Measurements from ENCODE around the gene GUCY2D.
A peak's percentile ranks its signal among the peaks of the same experiment; 100 is the strongest.
"Not testable (repeated sequence)": the region's sequence is repeated elsewhere in the genome, so short reads cannot be mapped to it uniquely, and the experiment has no call there.

The GUCY2D gene

DNA sequence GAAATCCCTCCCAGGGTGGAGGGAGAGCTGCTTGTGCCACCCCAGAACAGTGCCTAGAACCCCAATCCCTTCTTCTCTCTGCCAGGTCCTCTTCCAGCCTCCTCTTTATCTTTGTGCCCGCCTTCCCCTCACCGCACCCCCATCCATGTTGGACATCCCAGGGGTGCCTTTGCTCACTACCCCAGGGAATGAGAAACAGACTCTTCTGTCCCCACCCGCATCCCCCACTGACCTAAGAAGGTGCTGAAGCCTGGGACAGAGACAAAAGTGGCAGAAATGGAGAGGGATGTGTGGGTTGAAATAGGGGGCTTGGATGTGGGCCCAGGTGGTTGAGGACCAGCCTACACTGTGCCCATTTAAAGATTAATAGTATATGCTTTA is 53.4 kb downstream of the GUCY2D start:
- Histone ChIP-seq H3K4me1 (ENCODE audit: control insufficient read depth in 1 of 2, insufficient read depth in 2 of 2, low read length in 2 of 2) (peaks cover 19 to 20% of the 10 kb centered on the region in 2 donors), H3K27me3 (ENCODE audit: control insufficient read depth in 1 of 2, insufficient read depth in 2 of 2, low read length in 2 of 2) (peaks cover 14 to 20% of the 10 kb centered on the region in 2 donors), H3K36me3 (ENCODE audit: control insufficient read depth in 1 of 2, insufficient read depth in 2 of 2, low read length in 2 of 2) (no peaks in the 10 kb centered on the region), H3K27ac (ENCODE audit: low read depth, low read length) (no peak overlapping the region), H3K9ac (ENCODE audit: low read depth in 1 of 2, low read length in 2 of 2) (no peak overlapping the region), H3K4me3 (ENCODE audit: low read depth in 1 of 2, low read length in 2 of 2) (no peak overlapping the region), H3K9me3 (ENCODE audit: control insufficient read depth in 1 of 2, low read length in 2 of 2) (no peaks in the 10 kb centered on the region)

DNA sequence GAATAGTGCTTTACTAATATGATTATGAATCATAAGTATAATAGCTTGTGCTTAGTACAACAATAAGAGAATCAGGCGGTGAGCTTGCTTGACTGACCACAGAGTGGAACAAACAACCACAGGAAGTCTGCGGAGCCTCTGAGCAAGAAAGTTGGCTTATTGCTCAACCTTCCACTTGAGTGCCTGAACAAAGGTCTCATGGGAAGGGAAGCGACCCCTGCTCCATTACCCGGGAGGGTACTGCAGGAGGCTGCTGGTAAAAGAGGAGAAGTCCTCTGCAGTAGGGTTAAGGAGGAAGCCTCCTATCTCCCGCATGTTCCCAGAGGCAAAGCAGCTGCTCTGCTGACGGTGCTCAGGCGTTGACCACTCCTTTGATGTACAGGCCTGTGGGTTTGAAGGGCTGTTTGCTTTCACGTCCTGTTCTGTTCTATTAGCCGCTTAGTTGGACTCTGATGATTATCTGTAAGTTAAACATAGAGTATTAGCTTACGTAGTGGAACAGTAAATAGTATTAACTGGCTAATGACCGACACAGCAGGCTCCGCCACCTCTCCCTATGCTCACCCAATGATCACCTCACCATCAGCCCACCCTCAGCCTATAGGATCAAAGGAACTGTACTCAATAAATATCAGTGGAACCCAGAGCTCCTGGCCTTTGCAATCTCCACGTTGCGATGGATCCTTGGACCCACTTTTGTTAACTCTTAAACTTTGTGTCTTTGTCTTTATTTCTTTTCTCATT is 54.0 kb downstream of the GUCY2D start:
- no peaks in the 10 kb centered on the region for H3K9me3 ChIP-seq (ENCODE audit: control insufficient read depth in 1 of 2, low read length in 2 of 2)
- no peak overlapping the region for H3K9ac ChIP-seq (ENCODE audit: low read depth in 1 of 2, low read length in 2 of 2)
- H3K4me1 ChIP-seq (ENCODE audit: control insufficient read depth in 1 of 2, insufficient read depth in 2 of 2, low read length in 2 of 2), result peaks cover 19 to 20% of the 10 kb centered on the region in 2 donors
- no peak overlapping the region for H3K27ac ChIP-seq (ENCODE audit: low read depth, low read length)
- H3K36me3 ChIP-seq (ENCODE audit: control insufficient read depth in 1 of 2, insufficient read depth in 2 of 2, low read length in 2 of 2), result no peaks in the 10 kb centered on the region
- peak overlapping the region in 1 of 2 donors; percentile 50 for H3K4me3 ChIP-seq (ENCODE audit: low read depth in 1 of 2, low read length in 2 of 2)
- H3K27me3 ChIP-seq (ENCODE audit: control insufficient read depth in 1 of 2, insufficient read depth in 2 of 2, low read length in 2 of 2), result peaks cover 17 to 24% of the 10 kb centered on the region in 2 donors

DNA sequence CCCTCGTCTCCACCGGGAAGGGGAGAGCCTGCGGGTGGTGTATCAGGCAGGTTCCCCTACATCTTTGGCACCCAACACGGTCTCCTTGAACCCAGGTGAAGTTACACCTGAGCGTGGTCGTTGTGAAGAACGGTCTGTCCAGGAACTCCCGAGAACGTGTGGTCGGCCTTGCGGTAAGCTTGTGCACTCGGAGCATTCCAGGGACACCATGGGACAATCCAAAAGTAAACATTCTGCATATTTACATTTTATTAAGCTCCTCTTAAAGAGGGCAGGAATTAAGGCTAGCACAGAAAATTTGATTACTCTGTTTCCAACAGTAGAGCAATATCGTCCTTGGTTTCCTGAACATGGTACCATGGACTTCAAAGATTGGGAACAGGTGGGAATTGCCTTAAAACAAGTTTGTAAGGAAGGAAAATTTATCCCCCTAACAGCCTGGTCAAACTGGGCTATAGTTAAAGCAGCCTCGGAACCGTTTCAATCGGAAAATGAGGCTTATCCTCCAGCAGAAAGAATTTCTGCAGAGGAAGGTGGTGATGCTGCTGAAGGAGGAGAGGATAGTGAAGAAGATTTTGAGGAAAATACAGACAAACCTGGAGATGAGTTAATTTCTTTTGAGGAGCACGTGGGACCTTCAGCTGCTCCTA is 54.7 kb downstream of the GUCY2D start:
- Histone ChIP-seq H3K36me3 (ENCODE audit: control insufficient read depth in 1 of 2, insufficient read depth in 2 of 2, low read length in 2 of 2) (no peaks in the 10 kb centered on the region), H3K27ac (ENCODE audit: low read depth, low read length) (no peak overlapping the region), H3K9ac (ENCODE audit: low read depth in 1 of 2, low read length in 2 of 2) (no peak overlapping the region), H3K27me3 (ENCODE audit: control insufficient read depth in 1 of 2, insufficient read depth in 2 of 2, low read length in 2 of 2) (peaks cover 21 to 24% of the 10 kb centered on the region in 2 donors), H3K9me3 (ENCODE audit: control insufficient read depth in 1 of 2, low read length in 2 of 2) (no peaks in the 10 kb centered on the region), H3K4me3 (ENCODE audit: low read depth in 1 of 2, low read length in 2 of 2) (peak overlapping the region; percentile 26 to 50), H3K4me1 (ENCODE audit: control insufficient read depth in 1 of 2, insufficient read depth in 2 of 2, low read length in 2 of 2) (peaks cover 19 to 20% of the 10 kb centered on the region in 2 donors)

DNA sequence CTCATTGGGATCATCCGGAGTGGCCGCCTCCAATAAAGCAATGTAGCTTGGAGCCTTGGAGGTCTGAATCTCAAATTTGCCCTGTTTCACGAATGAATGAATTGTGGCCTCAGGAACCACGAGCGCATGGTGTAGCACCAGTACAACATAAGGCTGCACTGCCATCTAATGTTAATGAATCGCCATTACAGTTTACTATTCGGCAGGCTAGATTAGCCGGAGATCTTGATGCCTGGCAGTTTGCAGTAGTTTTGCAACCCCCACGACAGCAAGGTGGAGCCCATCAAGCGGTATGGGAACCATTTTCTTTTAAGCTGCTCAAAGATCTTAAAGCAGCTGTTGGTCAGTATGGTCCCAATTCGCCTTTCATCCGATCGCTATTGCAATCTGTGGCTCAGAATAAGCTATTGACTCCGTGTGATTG is 55.3 kb downstream of the GUCY2D start:
- Histone ChIP-seq H3K9me3 (ENCODE audit: control insufficient read depth in 1 of 2, low read length in 2 of 2) (no peaks in the 10 kb centered on the region), H3K27me3 (ENCODE audit: control insufficient read depth in 1 of 2, insufficient read depth in 2 of 2, low read length in 2 of 2) (peaks cover 24 to 29% of the 10 kb centered on the region in 2 donors), H3K9ac (ENCODE audit: low read depth in 1 of 2, low read length in 2 of 2) (no peak overlapping the region), H3K27ac (ENCODE audit: low read depth, low read length) (no peak overlapping the region), H3K4me1 (ENCODE audit: control insufficient read depth in 1 of 2, insufficient read depth in 2 of 2, low read length in 2 of 2) (peaks cover 19 to 20% of the 10 kb centered on the region in 2 donors), H3K36me3 (ENCODE audit: control insufficient read depth in 1 of 2, insufficient read depth in 2 of 2, low read length in 2 of 2) (no peaks in the 10 kb centered on the region), H3K4me3 (ENCODE audit: low read depth in 1 of 2, low read length in 2 of 2) (peak overlapping the region; percentile 9 to 26)

DNA sequence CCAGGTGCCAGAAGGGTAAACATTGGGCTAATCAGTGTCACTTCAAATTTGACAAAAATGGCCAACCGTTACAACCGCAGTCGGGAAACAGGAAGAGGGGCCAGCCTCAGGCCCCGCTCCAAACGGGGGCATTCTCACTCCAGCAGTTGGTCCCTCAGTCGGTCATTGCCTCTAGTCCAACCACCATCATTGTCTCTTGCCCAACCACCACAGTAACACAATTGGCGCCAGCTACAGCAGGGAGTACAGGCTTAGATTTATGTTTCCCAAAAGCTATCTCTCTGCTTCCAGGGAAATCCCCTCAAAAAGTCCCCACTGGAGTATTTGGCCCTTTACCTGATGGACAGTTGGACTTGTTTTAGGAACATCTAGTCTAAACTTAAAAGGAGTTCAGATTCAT is 56.7 kb downstream of the GUCY2D start:
- Histone ChIP-seq H3K4me3 (ENCODE audit: low read depth in 1 of 2, low read length in 2 of 2) (no peak overlapping the region), H3K27ac (ENCODE audit: low read depth, low read length) (no peak overlapping the region), H3K4me1 (ENCODE audit: control insufficient read depth in 1 of 2, insufficient read depth in 2 of 2, low read length in 2 of 2) (peaks cover 19 to 20% of the 10 kb centered on the region in 2 donors), H3K27me3 (ENCODE audit: control insufficient read depth in 1 of 2, insufficient read depth in 2 of 2, low read length in 2 of 2) (peaks cover 27 to 34% of the 10 kb centered on the region in 2 donors), H3K9ac (ENCODE audit: low read depth in 1 of 2, low read length in 2 of 2) (no peak overlapping the region), H3K9me3 (ENCODE audit: control insufficient read depth in 1 of 2, low read length in 2 of 2) (no peaks in the 10 kb centered on the region), H3K36me3 (ENCODE audit: control insufficient read depth in 1 of 2, insufficient read depth in 2 of 2, low read length in 2 of 2) (no peaks in the 10 kb centered on the region)

DNA sequence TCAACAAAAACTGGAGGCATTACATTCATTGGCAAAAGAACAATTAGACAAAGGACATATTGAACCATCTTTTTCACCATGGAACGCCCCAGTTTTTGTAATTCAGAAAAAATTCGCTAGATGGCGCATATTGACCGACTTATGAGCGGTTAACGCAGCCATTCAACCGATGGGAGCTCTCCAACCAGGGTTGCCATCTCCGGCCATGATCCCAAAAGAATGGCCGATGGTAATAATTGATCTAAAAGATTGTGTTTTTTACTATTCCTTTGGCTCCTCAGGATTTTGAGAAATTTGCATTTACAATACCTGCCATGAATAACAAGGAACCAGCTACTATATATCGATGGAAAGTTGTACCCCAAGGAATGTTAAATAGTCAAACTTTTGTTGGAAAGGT is 57.9 kb downstream of the GUCY2D start:
- Histone ChIP-seq H3K27ac (ENCODE audit: low read depth, low read length) (no peak overlapping the region), H3K36me3 (ENCODE audit: control insufficient read depth in 1 of 2, insufficient read depth in 2 of 2, low read length in 2 of 2) (no peaks in the 10 kb centered on the region), H3K27me3 (ENCODE audit: control insufficient read depth in 1 of 2, insufficient read depth in 2 of 2, low read length in 2 of 2) (peaks cover 31 to 34% of the 10 kb centered on the region in 2 donors), H3K9me3 (ENCODE audit: control insufficient read depth in 1 of 2, low read length in 2 of 2) (no peaks in the 10 kb centered on the region), H3K4me3 (ENCODE audit: low read depth in 1 of 2, low read length in 2 of 2) (no peak overlapping the region), H3K4me1 (ENCODE audit: control insufficient read depth in 1 of 2, insufficient read depth in 2 of 2, low read length in 2 of 2) (peaks cover 19 to 20% of the 10 kb centered on the region in 2 donors), H3K9ac (ENCODE audit: low read depth in 1 of 2, low read length in 2 of 2) (no peak overlapping the region)

DNA sequence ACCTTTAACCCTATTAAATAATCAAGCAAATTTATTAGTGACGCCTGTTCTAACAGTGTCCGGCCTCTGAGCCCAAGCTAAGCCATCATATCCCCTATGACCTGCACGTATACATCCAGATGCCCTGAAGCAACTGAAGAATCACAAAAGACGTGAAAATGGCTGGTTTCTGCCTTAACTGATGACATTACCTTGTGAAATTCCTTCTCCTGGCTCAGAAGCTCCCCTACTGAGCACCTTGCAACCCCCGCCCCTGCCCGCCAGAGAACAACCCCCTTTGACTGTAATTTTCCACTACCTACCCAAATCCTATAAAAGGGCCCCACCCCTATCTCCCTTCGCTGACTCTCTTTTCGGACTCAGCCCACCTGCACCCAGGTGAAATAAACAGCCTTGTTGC is 59.4 kb downstream of the GUCY2D start:
- not testable (repeated sequence) for H3K4me1 ChIP-seq (ENCODE audit: control insufficient read depth in 1 of 2, insufficient read depth in 2 of 2, low read length in 2 of 2); H3K36me3 ChIP-seq (ENCODE audit: control insufficient read depth in 1 of 2, insufficient read depth in 2 of 2, low read length in 2 of 2); H3K4me3 ChIP-seq (ENCODE audit: low read depth in 1 of 2, low read length in 2 of 2); H3K9ac ChIP-seq (ENCODE audit: low read depth in 1 of 2, low read length in 2 of 2); H3K27ac ChIP-seq (ENCODE audit: low read depth, low read length); H3K9me3 ChIP-seq (ENCODE audit: control insufficient read depth in 1 of 2, low read length in 2 of 2)
- H3K27me3 ChIP-seq (ENCODE audit: control insufficient read depth in 1 of 2, insufficient read depth in 2 of 2, low read length in 2 of 2), result peaks cover 31 to 34% of the 10 kb centered on the region in 2 donors

DNA sequence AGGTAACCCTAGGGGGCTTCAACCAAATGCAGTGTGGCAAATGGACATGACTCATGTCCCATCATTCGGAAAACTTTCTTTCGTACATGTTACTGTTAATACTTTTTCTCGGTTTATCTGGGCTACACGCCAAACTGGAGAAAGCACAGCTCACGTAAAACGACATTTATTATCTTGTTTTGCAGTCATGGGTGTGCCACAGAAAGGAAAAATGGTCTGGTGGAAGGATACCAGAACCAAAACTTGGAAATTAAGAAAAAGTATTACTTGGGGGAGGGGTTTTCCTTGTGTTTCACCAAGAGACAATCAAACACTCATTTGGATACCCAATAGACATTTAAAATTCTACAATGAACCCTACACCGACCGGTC is 60.0 kb downstream of the GUCY2D start:
- Histone ChIP-seq H3K36me3 (ENCODE audit: control insufficient read depth in 1 of 2, insufficient read depth in 2 of 2, low read length in 2 of 2) (no peaks in the 10 kb centered on the region), H3K27ac (ENCODE audit: low read depth, low read length) (no peak overlapping the region), H3K9ac (ENCODE audit: low read depth in 1 of 2, low read length in 2 of 2) (no peak overlapping the region), H3K27me3 (ENCODE audit: control insufficient read depth in 1 of 2, insufficient read depth in 2 of 2, low read length in 2 of 2) (peaks cover 31 to 34% of the 10 kb centered on the region in 2 donors), H3K4me1 (ENCODE audit: control insufficient read depth in 1 of 2, insufficient read depth in 2 of 2, low read length in 2 of 2) (peaks cover under 1 to 2% of the 10 kb centered on the region in 2 donors), H3K9me3 (ENCODE audit: control insufficient read depth in 1 of 2, low read length in 2 of 2) (no peaks in the 10 kb centered on the region), H3K4me3 (ENCODE audit: low read depth in 1 of 2, low read length in 2 of 2) (no peak overlapping the region)

DNA sequence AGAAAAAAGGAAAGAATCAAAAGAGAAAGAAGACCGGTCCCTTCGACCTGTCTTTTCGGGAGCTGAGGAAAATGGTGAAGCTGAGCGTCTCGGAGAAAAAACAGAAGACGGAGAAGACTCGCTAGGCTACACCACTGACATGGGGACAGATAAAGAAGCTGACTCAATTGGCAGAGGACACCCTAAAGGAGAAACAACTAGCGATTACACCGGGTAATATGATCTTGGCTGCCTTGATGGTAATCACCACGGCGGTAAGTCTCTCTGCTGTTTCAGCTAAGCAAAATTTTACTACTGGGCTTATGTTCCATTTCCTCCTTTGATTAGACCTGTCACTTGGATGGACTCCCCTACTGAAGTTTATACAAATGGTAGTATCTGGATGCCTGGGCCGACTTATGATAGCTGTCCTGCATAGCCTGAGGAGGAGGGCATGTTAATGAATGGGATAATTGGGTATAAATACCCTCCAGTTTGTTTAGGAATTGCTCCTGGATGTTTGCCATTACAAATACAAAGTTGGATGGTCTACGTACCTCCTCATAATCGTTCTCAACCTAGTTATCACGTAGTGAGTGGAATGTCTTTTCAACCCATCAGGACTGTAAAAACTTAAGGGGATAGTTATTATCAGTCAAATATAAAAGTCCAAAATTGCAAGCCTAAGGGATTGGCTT is 60.5 kb downstream of the GUCY2D start:
- Histone ChIP-seq H3K4me1 (ENCODE audit: control insufficient read depth in 1 of 2, insufficient read depth in 2 of 2, low read length in 2 of 2) (no peaks in the 10 kb centered on the region), H3K9ac (ENCODE audit: low read depth in 1 of 2, low read length in 2 of 2) (no peak overlapping the region), H3K4me3 (ENCODE audit: low read depth in 1 of 2, low read length in 2 of 2) (no peak overlapping the region), H3K27me3 (ENCODE audit: control insufficient read depth in 1 of 2, insufficient read depth in 2 of 2, low read length in 2 of 2) (peaks cover 29 to 34% of the 10 kb centered on the region in 2 donors), H3K36me3 (ENCODE audit: control insufficient read depth in 1 of 2, insufficient read depth in 2 of 2, low read length in 2 of 2) (no peaks in the 10 kb centered on the region), H3K9me3 (ENCODE audit: control insufficient read depth in 1 of 2, low read length in 2 of 2) (no peaks in the 10 kb centered on the region), H3K27ac (ENCODE audit: low read depth, low read length) (no peak overlapping the region)

Measured in duodenal mucosa (tissue), 2 donors.